Gastroesophageal sphincter (tissue), 3 donors: ENCODE data around the gene NAA80.

Experiments used
- EP300 ChIP-seq: sonication (generic); formaldehyde crosslinking; IDR thresholded peaks from one replicate; pipeline ENCODE4 v1.6.1; 2017; ENCODE audit warnings: antibody characterized with exemption, mild to moderate bottlenecking
- POLR2AphosphoS5 ChIP-seq: sonication (generic); formaldehyde crosslinking; IDR thresholded peaks from one replicate; pipeline ENCODE4 v1.6.1; 2017; ENCODE audit warnings: antibody characterized with exemption
- TF ChIP-seq, protein P1 (sequence below), 4 experiments: fragments of 200-600 bp in 2 of 4; fragments of 450-650 bp in 2 of 4; sonication (generic) in 1 of 4; IDR thresholded peaks; one replicate each; pipeline ENCODE4 v1.5.1; 2017 to 2019; ENCODE audit warnings: antibody characterized with exemption in 4 of 4, mild to moderate bottlenecking in 2 of 4, moderate library complexity in 2 of 4

DNA sequence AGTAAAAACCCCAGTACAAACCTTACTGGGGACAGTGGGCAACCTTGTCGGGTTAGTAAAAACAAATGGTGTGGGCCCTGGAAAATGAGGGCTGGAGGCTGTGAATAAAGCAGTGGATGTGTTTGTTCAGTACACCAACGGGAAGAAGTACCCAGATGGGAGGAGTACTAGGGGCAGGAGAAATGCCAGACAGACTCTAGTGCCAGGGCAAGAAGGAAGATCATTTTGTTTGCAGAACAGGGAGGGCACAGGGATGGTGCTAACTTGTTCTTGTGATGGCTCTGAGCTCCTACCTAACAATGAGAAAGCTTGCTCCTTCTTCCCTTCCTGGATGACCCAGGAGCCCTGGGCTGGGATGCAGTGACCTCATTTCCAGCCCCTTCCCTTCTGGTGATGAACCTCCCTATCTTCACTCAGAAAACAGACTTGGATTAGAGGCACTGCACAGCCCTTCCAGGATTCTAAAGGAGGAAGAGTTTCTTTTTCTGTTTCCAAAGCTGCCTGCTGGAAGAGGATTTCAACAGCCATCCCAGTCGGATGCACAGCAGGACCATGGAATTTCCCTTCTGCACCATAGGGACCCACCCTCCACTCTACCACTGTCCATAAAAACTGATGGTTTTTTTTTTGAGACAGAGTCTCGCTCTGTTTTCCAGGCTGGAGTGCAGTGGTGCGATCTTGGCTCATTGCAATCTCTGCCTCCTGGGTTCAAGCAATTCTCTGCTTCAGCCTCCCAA lies 35.3 kb upstream of the NAA80 start:
- TF ChIP-seq, protein P1, sequence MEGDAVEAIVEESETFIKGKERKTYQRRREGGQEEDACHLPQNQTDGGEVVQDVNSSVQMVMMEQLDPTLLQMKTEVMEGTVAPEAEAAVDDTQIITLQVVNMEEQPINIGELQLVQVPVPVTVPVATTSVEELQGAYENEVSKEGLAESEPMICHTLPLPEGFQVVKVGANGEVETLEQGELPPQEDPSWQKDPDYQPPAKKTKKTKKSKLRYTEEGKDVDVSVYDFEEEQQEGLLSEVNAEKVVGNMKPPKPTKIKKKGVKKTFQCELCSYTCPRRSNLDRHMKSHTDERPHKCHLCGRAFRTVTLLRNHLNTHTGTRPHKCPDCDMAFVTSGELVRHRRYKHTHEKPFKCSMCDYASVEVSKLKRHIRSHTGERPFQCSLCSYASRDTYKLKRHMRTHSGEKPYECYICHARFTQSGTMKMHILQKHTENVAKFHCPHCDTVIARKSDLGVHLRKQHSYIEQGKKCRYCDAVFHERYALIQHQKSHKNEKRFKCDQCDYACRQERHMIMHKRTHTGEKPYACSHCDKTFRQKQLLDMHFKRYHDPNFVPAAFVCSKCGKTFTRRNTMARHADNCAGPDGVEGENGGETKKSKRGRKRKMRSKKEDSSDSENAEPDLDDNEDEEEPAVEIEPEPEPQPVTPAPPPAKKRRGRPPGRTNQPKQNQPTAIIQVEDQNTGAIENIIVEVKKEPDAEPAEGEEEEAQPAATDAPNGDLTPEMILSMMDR (IDR thresholded peaks at IDR 0.05): no peak
- no peak for TF ChIP-seq POLR2AphosphoS5
- TF ChIP-seq EP300: no peak
